HG03139 (cell line): ENCODE results near the gene PCBP2.
"Not testable (repeated sequence)": the region's sequence is repeated elsewhere in the genome, so short reads cannot be mapped to it uniquely, and the experiment has no call there.

ENCODE experiments used
- ATAC-seq: cut with Tn5 transposase; IDR thresholded peaks from one replicate; pipeline ENCODE4 v1.9.1; 2021; ENCODE audit not compliant: unreplicated experiment

PCBP2 gene

DNA sequence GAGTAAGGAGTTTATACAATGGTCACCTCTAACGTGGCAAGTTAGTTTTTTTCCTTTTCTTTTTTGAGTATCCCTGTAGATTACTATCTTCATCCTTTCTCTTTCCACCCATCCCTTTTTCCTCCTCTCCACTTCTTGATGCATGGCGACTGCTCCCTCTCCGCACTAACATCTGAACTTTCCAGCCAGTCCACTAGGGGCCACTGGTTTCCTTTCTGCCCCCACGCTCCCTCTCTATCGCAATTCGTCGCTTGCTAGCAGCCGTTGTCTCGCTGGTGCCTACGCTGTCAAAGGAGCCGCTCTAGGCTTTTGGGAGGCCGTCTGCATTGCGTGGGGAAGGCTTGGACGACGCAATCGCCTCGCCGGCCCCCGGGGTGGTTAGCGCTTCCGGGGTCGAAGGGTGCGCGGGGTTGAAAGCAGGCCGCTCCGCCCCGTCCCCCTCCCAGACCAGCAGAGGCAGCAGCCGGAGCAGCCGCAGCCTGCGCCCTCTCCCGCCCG is at the start of gene PCBP2:
TSS of gene PCBP2 (plus strand) at position 442 of the 498 bp plus-strand sequence. CDS start 2,699 bp downstream, outside the sequence.
- peak; percentile 95 for ATAC-seq

GRCh38 chr12:53402351-53402750 is 49.6 kb upstream of the PCBP2 start:
- not testable (repeated sequence) for ATAC-seq

DNA sequence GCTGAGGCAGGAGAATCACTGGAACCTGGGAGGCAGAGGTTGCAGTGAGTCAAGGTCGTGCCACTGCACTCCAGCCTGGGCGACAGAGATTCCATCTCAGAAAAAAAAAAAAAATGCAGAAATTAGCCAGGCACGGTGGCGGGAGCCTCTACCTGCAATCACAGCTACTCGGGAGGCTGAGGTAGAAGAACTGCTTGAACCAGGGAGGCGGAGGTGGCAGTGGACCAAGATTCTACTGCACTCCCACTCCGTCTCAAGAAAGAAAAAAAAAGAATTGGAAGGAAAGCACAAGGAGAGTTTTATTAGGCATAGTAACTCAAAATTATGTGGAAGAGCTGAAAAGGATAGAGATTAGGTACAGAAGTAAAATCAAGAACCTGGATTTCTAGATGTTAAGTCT is 49.0 kb upstream of the PCBP2 start:
- no peak for ATAC-seq

DNA sequence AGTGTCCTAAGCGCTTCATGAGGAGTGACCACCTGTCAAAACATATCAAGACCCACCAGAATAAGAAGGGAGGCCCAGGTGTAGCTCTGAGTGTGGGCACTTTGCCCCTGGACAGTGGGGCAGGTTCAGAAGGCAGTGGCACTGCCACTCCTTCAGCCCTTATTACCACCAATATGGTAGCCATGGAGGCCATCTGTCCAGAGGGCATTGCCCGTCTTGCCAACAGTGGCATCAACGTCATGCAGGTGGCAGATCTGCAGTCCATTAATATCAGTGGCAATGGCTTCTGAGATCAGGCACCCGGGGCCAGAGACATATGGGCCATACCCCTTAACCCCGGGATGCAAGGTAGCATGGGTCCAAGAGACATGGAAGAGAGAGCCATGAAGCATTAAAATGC is 41.0 kb upstream of the PCBP2 start:
- no peak for ATAC-seq

DNA sequence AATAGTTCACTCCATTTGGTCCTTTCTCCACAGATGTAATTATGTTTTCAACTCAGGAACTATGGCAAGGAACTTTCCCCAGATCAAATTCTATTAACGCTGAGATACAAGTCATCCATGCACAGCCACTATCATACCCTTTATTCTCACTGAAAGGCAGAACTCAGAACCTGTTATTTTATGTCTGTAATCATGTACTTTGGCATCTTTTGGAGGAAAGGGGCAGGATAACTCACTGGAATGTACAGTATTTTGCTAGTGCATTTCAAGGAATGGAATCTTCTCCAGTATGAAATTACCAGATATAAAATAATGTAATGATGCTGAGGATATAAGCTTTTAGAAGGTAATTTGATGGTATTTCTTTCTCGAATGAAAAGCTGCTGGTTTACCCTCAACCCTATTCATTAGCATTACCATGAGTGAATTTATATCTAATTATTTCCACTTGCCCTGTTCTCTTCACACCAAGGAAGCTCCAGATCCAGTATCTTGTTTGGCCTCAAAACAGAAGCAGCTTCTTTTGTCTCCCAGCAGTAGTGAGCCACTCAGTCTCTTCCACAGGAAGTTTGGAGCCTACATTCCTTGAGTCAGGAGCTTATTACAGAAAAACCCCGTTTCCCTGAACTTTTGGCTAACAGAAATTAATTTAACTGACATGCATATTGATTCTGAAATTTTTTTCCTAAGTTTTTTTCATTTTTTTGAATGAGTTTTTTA is 38.3 kb upstream of the PCBP2 start:
- no peak for ATAC-seq

GRCh38 chr12:53414756-53415417 is 37.0 kb upstream of the PCBP2 start:
- ATAC-seq: no peak

- not testable (repeated sequence) for ATAC-seq
Measured at GRCh38 chr12:53415752-53416389, 36.0 kb upstream of the PCBP2 start.

GRCh38 chr12:53417291-53417816 is 34.5 kb upstream of the PCBP2 start:
- ATAC-seq: not testable (repeated sequence)

DNA sequence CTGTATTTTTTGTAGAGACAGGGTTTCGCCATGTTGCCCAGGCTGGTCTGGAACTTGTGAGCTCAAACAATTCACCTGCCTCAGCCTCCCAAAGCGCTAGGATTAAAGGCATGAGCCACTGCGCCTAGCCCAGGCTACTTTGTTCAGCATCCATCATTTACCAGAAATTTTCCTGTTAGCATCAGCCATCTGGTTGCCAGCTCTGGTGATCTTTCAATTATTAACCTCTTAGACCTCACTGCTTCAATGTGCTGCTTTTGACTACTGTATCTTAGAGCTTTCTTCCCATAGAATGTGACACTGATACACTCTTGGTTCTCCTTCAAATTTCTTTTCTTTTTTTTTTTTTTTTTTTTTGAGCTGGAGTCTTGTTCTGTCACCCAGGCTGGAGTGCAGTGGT is 33.7 kb upstream of the PCBP2 start:
- no peak for ATAC-seq

DNA sequence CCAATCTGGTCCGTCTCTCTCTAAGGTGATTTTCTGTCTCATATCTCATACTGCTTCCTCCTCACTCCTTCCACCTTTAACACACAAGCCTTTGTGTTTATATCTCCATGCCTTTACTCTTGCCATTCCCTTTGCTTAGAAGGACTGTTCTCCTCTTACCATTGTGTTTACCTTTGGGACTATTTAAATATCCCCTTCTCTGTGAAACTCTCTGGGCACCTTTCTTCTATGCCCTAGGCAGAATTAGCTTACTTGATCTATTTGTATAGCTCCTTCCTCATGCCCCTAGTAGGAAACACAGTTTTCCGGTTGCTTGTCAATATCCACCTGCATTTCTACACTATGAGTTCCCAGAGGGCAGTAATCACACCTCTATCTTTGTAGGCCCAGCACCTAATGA is 32.1 kb upstream of the PCBP2 start:
- ATAC-seq: no peak

GRCh38 chr12:53422247-53422646 is 29.7 kb upstream of the PCBP2 start:
- ATAC-seq: not testable (repeated sequence)

DNA sequence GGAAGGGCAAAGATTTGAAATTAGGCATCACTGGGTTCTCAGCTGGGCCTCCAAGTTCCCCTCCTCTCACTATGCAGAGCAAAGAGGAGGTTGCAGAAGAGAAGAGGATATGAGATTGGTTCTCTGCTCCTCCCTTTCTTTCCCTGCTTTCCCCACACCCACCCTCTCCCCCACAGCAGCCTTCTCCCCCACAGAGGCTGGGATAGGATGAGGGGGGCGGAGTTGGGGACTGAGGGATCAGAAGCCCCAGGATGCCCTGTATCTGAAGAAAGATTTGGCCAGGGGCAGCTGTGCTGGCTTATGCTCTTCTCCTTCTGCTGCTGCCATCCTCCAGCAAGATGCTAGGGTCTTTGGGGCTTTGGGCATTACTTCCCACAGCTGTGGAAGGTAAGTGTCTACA is 28.3 kb upstream of the PCBP2 start, which contains the start of gene AMHR2:
TSS of gene AMHR2 (plus strand) at position 259 of the 400 bp plus-strand sequence. CDS start at position 339, 80 bp downstream.
- ATAC-seq: no peak

- no peak for ATAC-seq
Measured at GRCh38 chr12:53424626-53425514, 27.0 kb upstream of the PCBP2 start.

DNA sequence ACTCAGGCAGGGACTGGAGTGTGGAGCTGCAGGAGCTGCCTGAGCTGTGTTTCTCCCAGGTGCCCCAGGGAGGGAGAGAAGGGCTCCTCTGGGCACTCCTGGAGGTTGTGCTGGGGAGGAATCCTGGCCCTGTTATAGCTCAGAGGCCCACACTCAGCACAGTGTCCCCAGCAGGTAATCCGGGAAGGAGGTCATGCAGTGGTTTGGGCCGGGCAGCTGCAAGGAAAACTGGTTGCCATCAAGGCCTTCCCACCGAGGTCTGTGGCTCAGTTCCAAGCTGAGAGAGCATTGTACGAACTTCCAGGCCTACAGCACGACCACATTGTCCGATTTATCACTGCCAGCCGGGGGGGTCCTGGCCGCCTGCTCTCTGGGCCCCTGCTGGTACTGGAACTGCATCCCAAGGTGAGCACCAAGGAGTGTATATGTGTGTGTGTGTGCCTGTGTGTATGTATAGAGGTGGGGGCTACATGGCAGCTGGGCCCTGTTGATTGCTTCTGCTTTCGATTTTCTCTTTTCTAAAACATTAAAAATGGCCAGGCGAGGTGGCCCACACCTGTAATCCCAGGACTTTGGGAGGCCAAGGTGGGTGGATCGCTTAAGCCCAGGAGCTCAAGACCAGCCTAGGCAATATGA is 26.3 kb upstream of the PCBP2 start:
- no peak for ATAC-seq

GRCh38 chr12:53427905-53428594 is 23.9 kb upstream of the PCBP2 start:
- no peak for ATAC-seq

DNA sequence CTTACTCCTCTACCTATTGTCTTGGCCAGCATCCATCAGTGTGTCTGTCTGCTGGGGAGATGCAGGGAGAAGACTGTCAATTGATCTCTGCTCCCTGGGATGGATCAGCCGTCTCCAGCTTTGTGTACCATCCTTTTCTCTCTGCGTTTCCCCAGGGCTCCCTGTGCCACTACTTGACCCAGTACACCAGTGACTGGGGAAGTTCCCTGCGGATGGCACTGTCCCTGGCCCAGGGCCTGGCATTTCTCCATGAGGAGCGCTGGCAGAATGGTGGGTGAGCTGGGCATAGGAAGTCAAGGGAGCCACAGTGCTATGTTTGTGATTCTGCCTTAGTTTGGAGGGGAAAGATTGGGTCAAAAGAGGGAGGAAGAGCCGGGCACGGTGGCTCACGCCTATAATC is 23.2 kb upstream of the PCBP2 start:
- ATAC-seq: no peak

GRCh38 chr12:53430116-53430515 is 21.8 kb upstream of the PCBP2 start:
- ATAC-seq: no peak

- ATAC-seq: no peak
Measured at GRCh38 chr12:53431187-53431586, 20.7 kb upstream of the PCBP2 start.

GRCh38 chr12:53435326-53435725 is 16.6 kb upstream of the PCBP2 start:
- ATAC-seq: not testable (repeated sequence)
